Mesenchymal stem cell (in vitro differentiated cells and primary cell): Measurements from ENCODE around the gene PTPRA.
"Not testable (repeated sequence)": the region's sequence is repeated elsewhere in the genome, so short reads cannot be mapped to it uniquely, and the experiment has no call there.

Experiments
- DNase-seq: peaks from one replicate; pipeline ENCODE4 v3.0.0-alpha.2; 2013
- H2AFZ ChIP-seq: one replicate; pipeline ENCODE4 v1.6.1; 2013; ENCODE audit warnings: low read depth, mild to moderate bottlenecking, control low read depth, inconsistent platforms, low read length, moderate library complexity
- H2AK5ac ChIP-seq: 2 replicates; pipeline ENCODE4 v1.6.1; 2013; ENCODE audit warnings: low read length, moderate library complexity, mild to moderate bottlenecking, inconsistent platforms; ENCODE audit not compliant: severe bottlenecking
- H2BK120ac ChIP-seq: one replicate; pipeline ENCODE4 v1.6.1; 2013; ENCODE audit warnings: low read depth, mild to moderate bottlenecking, inconsistent platforms, low read length, moderate library complexity
- H2BK12ac ChIP-seq, 2 experiments: one replicate each; pipeline ENCODE4 v1.6.1; 2013; ENCODE audit warnings: inconsistent platforms in 2 of 2, low read length in 2 of 2, mild to moderate bottlenecking in 2 of 2, moderate library complexity in 2 of 2, control low read depth in 1 of 2
- H2BK15ac ChIP-seq: one replicate; pipeline ENCODE4 v1.6.1; 2013; ENCODE audit warnings: mild to moderate bottlenecking, low read depth, inconsistent platforms; ENCODE audit not compliant: poor library complexity, severe bottlenecking
- H2BK5ac ChIP-seq: 2 replicates; pipeline ENCODE4 v1.6.1; 2013; ENCODE audit warnings: low read depth, mild to moderate bottlenecking, low read length, control low read depth, inconsistent platforms; ENCODE audit not compliant: poor library complexity, severe bottlenecking
- H3K14ac ChIP-seq, 2 experiments: one replicate each; pipeline ENCODE4 v1.6.1; 2013; ENCODE audit warnings: inconsistent platforms in 2 of 2, low read length in 2 of 2, control low read depth in 1 of 2, mild to moderate bottlenecking in 1 of 2, moderate library complexity in 1 of 2
- H3K18ac ChIP-seq, 2 experiments: one replicate each; pipeline ENCODE4 v1.6.1; 2013; ENCODE audit warnings: inconsistent platforms in 2 of 2, low read length in 2 of 2, control low read depth in 1 of 2, low read depth in 1 of 2, mild to moderate bottlenecking in 1 of 2
- H3K23ac ChIP-seq, 2 experiments: one replicate each; pipeline ENCODE4 v1.6.1; 2013; ENCODE audit warnings: inconsistent platforms in 2 of 2, low read length in 2 of 2, mild to moderate bottlenecking in 2 of 2, moderate library complexity in 2 of 2, control low read depth in 1 of 2
- H3K27ac ChIP-seq: 2 replicates; pipeline ENCODE4 v1.5.1; 2013; ENCODE audit warnings: mild to moderate bottlenecking, moderate library complexity, low read length, control low read depth, inconsistent platforms; ENCODE audit not compliant: poor library complexity, severe bottlenecking
- H3K27me3 ChIP-seq, 2 experiments: 2 replicates each; pipeline versions ENCODE4 v1.6.1 to v1.7.0; 2013; ENCODE audit warnings: low read length in 2 of 2, mild to moderate bottlenecking in 2 of 2, moderate library complexity in 2 of 2, control low read depth in 1 of 2, inconsistent platforms in 1 of 2; ENCODE audit not compliant: control insufficient read depth in 1 of 2, insufficient read depth in 1 of 2
- H3K36me3 ChIP-seq, 2 experiments: 2 replicates each; pipeline versions ENCODE4 v1.6.1 to v1.7.0; 2013; ENCODE audit warnings: low read length in 2 of 2, control low read depth in 1 of 2, inconsistent platforms in 1 of 2, low read depth in 1 of 2, mild to moderate bottlenecking in 1 of 2; ENCODE audit not compliant: insufficient read depth in 2 of 2, control insufficient read depth in 1 of 2
- H3K4ac ChIP-seq, 2 experiments: one replicate each; pipeline ENCODE4 v1.6.1; 2013; ENCODE audit warnings: inconsistent platforms in 2 of 2, low read length in 2 of 2, mild to moderate bottlenecking in 2 of 2, moderate library complexity in 2 of 2, control low read depth in 1 of 2, low read depth in 1 of 2
- H3K4me1 ChIP-seq: 2 replicates; pipeline ENCODE4 v1.6.1; 2013; ENCODE audit warnings: low read depth, low read length, control low read depth; ENCODE audit not compliant: control insufficient read depth, insufficient read depth
- H3K4me2 ChIP-seq: 2 replicates; pipeline ENCODE4 v1.6.1; 2013; ENCODE audit warnings: low read length, mild to moderate bottlenecking, inconsistent platforms; ENCODE audit not compliant: poor library complexity, severe bottlenecking
- H3K4me3 ChIP-seq, 2 experiments: 2 replicates each; pipeline versions ENCODE4 v1.5.1 to v1.7.0; 2013; ENCODE audit warnings: low read length in 2 of 2, mild to moderate bottlenecking in 2 of 2, control low read depth in 1 of 2, low read depth in 1 of 2; ENCODE audit not compliant: insufficient read depth in 1 of 2
- H3K79me1 ChIP-seq: replicated peaks from 2 replicates; pipeline ENCODE4 v1.6.1; 2013; ENCODE audit warnings: mild to moderate bottlenecking, control low read depth, low read length, inconsistent platforms; ENCODE audit not compliant: poor library complexity, severe bottlenecking
- H3K9ac ChIP-seq: 2 replicates; pipeline ENCODE4 v1.7.0; 2013; ENCODE audit warnings: mild to moderate bottlenecking, low read length, moderate library complexity
- H3K9me3 ChIP-seq: 2 replicates; pipeline ENCODE4 v1.7.0; 2013; ENCODE audit warnings: mild to moderate bottlenecking, low read length; ENCODE audit not compliant: control insufficient read depth
- H4K8ac ChIP-seq: one replicate; pipeline ENCODE4 v1.6.1; 2013; ENCODE audit warnings: inconsistent platforms, mild to moderate bottlenecking, low read length, moderate library complexity
- H4K91ac ChIP-seq: one replicate; pipeline ENCODE4 v1.6.1; 2013; ENCODE audit warnings: mild to moderate bottlenecking, low read length, inconsistent platforms
- WGBS: methylation state at CpG from one replicate; pipeline ENCODE4 v1.1.7; 2013; ENCODE audit warnings: mixed read lengths; 5-methylcytosine and 5-hydroxymethylcytosine counted together

Gene PTPRA

DNA sequence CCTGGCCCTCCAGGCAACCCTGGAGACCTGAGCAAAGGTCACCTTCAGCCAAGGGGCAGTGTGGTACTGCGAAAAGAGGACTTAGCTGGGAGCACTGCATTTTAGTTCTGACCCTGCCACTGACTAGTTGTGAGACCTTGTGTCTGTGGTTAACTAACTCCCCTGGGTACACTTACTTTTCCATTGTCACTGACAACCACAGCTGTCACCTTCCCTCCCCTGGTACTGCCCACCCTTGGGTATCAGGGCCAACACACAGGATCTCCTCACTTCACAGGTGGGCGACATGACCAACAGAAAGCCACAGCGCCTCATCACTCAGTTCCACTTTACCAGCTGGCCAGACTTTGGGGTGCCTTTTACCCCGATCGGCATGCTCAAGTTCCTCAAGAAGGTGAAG, 148.5 kb downstream of the PTPRA start:
- Histone ChIP-seq H2AFZ (no peak overlapping the region), H3K14ac (no peak overlapping the region), H3K79me1 (peaks cover 6% of the 10 kb centered on the region), H3K4me1 (peaks cover 21% of the 10 kb centered on the region), H2BK120ac (no peak overlapping the region), H4K91ac (no peak overlapping the region), H3K4me2 (no peak overlapping the region), H3K23ac (no peak overlapping the region), H3K27me3 (no peaks in the 10 kb centered on the region), H3K4me3 (no peak overlapping the region), H2BK12ac (no peak overlapping the region), H3K36me3 (peaks cover 43 to 70% of the 10 kb centered on the region in 2 experiments), H3K4ac (no peak overlapping the region), H2AK5ac (no peak overlapping the region), H2BK5ac (no peak overlapping the region), H2BK15ac (no peak overlapping the region), H3K9ac (no peak overlapping the region), H3K9me3 (no peaks in the 10 kb centered on the region), H3K18ac (no peak overlapping the region), H4K8ac (no peak overlapping the region), H3K27ac (no peak overlapping the region)
- 100% methylated on average over 5 of the region's 5 CpGs for WGBS
- DNase-seq: no peak

DNA sequence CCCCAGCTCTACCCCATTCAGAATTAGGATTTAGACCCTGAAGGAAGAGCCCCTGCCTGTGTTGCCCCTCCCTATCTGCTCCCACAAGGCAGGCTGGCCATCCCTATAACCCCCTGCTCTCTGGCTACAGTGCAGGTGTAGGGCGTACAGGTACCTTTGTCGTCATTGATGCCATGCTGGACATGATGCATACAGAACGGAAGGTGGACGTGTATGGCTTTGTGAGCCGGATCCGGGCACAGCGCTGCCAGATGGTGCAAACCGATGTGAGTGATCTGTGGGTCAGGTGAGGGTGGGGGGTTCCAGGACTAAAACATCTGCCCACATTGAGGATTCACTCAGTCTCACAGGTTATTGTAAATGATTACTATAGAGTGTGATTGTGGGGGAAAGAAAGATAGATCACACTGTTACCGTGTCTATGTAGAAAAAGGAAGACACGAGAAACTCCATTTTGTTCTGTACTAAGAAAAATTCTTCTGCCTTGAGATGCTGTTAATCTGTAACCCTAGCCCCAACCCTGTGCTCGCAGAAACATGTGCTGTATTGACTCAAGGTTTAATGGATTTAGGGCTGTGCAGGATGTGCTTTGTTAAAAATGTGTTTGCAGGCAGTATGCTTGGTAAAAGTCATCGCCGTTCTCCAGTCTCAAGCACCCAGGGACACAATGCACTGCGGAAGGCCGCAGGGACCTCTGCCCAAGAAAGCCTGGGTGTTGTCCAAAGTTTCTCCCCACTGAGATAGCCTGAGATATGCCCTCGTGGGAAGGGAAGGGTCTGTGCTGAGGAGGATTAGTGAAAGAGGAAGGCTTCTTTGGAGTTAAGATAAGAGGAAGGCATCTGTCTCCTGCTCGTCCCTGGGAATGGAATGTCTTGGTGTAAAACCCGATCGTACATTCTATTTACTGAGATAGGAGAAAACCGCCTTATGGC, 149.5 kb downstream of the PTPRA start:
- Histone ChIP-seq H2AK5ac (peak overlapping the region; percentile 66), H2BK12ac (peak overlapping the region in 1 of 2 experiments; percentile 8), H3K27ac (peak overlapping the region; percentile 50), H3K4me1 (peaks cover 21% of the 10 kb centered on the region), H3K36me3 (peaks cover 51 to 71% of the 10 kb centered on the region in 2 experiments)
- not testable (repeated sequence) for H3K9ac ChIP-seq, H3K4me3 ChIP-seq, H3K9me3 ChIP-seq, H3K4me2 ChIP-seq, H3K23ac ChIP-seq, H3K4ac ChIP-seq, H2BK15ac ChIP-seq, H2BK120ac ChIP-seq, H2BK5ac ChIP-seq, H3K14ac ChIP-seq, H3K18ac ChIP-seq, H3K79me1 ChIP-seq, DNase-seq, H4K8ac ChIP-seq, H4K91ac ChIP-seq, H2AFZ ChIP-seq, H3K27me3 ChIP-seq
- WGBS: 84% methylated on average over 19 of the region's 20 CpGs

DNA sequence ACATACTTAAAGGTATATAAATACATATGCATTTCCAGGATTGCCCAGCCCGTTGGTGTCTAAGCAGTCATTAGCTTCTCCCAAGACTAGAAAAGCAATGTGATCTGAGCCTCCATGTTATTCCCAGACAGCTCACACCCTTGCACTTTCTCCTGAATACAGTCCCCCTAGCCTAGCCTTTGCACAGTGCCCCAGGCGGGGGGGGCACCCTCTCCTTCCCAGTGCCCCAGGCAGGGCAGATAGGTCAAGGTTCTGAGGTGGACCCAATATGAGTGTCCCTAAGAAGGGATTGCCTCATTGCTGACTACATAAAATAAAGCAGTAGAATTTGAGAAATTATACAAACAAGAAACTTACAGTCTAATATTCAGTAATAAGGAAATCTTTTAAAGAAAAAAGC, 154.7 kb downstream of the PTPRA start:
- Histone ChIP-seq H3K79me1 (peaks cover 2% of the 10 kb centered on the region), H3K9ac (no peak overlapping the region), H2AK5ac (no peak overlapping the region), H3K4me1 (peaks cover 6% of the 10 kb centered on the region), H2BK120ac (no peak overlapping the region), H3K4ac (no peak overlapping the region), H2BK5ac (no peak overlapping the region), H3K14ac (no peak overlapping the region), H2BK15ac (no peak overlapping the region), H4K8ac (no peak overlapping the region), H3K18ac (no peak overlapping the region), H3K23ac (no peak overlapping the region), H2AFZ (no peak overlapping the region), H3K4me3 (no peak overlapping the region), H4K91ac (no peak overlapping the region), H3K27me3 (no peaks in the 10 kb centered on the region), H3K4me2 (no peak overlapping the region), H2BK12ac (no peak overlapping the region), H3K27ac (no peak overlapping the region), H3K9me3 (no peaks in the 10 kb centered on the region), H3K36me3 (peaks cover 54 to 82% of the 10 kb centered on the region in 2 experiments)
- no peak for DNase-seq
- 100% methylated on average over 2 of the region's 2 CpGs for WGBS

DNA sequence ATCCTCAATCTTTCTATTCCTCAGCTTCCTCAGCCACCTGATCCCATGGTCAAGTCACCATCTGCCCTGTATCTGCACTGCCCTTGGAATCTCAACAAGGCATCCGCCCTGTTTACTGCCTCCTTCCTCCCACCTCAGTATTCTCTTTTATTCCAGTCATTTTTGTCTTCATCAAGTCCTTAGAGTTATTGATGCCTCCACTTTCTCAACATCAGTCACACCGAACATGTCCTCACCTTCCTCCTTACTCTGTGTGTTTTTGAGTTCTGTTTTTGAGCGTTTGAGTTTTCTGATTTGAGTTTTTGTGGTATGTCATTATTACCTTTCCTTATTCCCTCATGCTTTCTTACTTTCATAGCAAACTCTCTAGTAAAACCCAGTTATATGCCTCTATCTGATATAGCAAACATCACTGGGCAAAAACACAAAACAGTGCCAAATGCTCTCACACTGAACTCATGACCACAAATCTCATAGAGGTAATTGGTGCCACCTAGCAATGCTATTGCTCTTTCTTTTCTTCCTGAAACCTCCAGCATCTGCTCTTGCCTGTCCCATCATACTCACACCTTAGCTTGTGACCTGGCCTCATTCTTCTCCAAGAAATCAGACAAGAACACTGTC, 158.4 kb downstream of the PTPRA start:
- no peaks in the 10 kb centered on the region for H3K27me3 ChIP-seq
- no peak overlapping the region for H4K8ac ChIP-seq
- H2BK120ac ChIP-seq: no peak overlapping the region
- H3K4ac ChIP-seq: no peak overlapping the region
- H3K4me1 ChIP-seq: no peaks in the 10 kb centered on the region
- DNase-seq: no peak
- H3K79me1 ChIP-seq: peaks cover 3% of the 10 kb centered on the region
- no peak overlapping the region for H2AFZ ChIP-seq
- H3K36me3 ChIP-seq: peaks cover 53 to 80% of the 10 kb centered on the region in 2 experiments
- H3K4me2 ChIP-seq: no peak overlapping the region
- no peaks in the 10 kb centered on the region for H3K9me3 ChIP-seq
- H3K9ac ChIP-seq: no peak overlapping the region
- H2AK5ac ChIP-seq: no peak overlapping the region
- no peak overlapping the region for H4K91ac ChIP-seq
- H3K14ac ChIP-seq: no peak overlapping the region
- no peak overlapping the region for H2BK12ac ChIP-seq
- no peak overlapping the region for H2BK15ac ChIP-seq
- no peak overlapping the region for H3K18ac ChIP-seq
- WGBS: 100% methylated on average over 1 of the region's 3 CpGs
- no peak overlapping the region for H3K27ac ChIP-seq
- H3K4me3 ChIP-seq: no peak overlapping the region
- H3K23ac ChIP-seq: no peak overlapping the region
- H2BK5ac ChIP-seq: no peak overlapping the region
